SJCRH30 (cell line): ENCODE measurements around the gene POU3F3. TPM values are rescaled to one million over a fixed set of nuclear protein-coding genes. Genes with fewer than 3 reads are reported as not detected.

Source experiments
- DNase-seq, 2 experiments: peaks; one replicate each; pipeline ENCODE4 v3.0.0-alpha.2; 2015 to 2020
- H3K27ac ChIP-seq: fragments of 250-450 bp; sonication (Bioruptor Pico); 2 replicates; pipeline ENCODE4 v1.5.1; 2020; ENCODE audit warnings: mild to moderate bottlenecking, moderate library complexity
- H3K27me3 ChIP-seq: fragments of 250-450 bp; sonication (Bioruptor Pico); 2 replicates; pipeline ENCODE4 v1.5.1; 2020; ENCODE audit warnings: mild to moderate bottlenecking, moderate library complexity
- H3K36me3 ChIP-seq: fragments of 250-450 bp; sonication (Bioruptor Pico); 2 replicates; pipeline ENCODE4 v1.5.1; 2020; ENCODE audit warnings: mild to moderate bottlenecking, moderate library complexity
- H3K4me1 ChIP-seq: fragments of 250-450 bp; sonication (Bioruptor Pico); 2 replicates; pipeline ENCODE4 v1.5.1; 2020; ENCODE audit warnings: mild to moderate bottlenecking, moderate library complexity
- H3K4me3 ChIP-seq: fragments of 250-450 bp; sonication (Bioruptor Pico); 2 replicates; pipeline ENCODE4 v1.5.1; 2020; ENCODE audit warnings: mild to moderate bottlenecking, moderate library complexity
- H3K9me3 ChIP-seq: fragments of 250-450 bp; sonication (Bioruptor Pico); replicated peaks from 2 replicates; pipeline ENCODE4 v1.5.1; 2020; ENCODE audit warnings: mild to moderate bottlenecking, moderate library complexity
- total RNA-seq: library from RNA; depleted of rRNA; stranded (reverse); fragments of >200 nt; shearing (Covaris generic); gene quantifications from 2 replicates; pipeline ENCODE4 v1.2.3, GENCODE V29; 2014

Gene POU3F3
- total RNA-seq, 1 experiment from 2014 or later: 2.4 TPM

GRCh38 chr2:104862058-104862941 lies 8.4 kb downstream of the POU3F3 start:
- DNase-seq: no peak
- 0 out of 2 replicates have a peak, but pooled peaks cover 3% of the 10 kb centered on the region for H3K27me3 ChIP-seq
- H3K36me3 ChIP-seq: no peaks in the 10 kb centered on the region
- H3K4me3 ChIP-seq: no peak overlapping the region
- H3K9me3 ChIP-seq: no peaks in the 10 kb centered on the region
- H3K27ac ChIP-seq: no peak overlapping the region
- no peaks in the 10 kb centered on the region for H3K4me1 ChIP-seq

DNA sequence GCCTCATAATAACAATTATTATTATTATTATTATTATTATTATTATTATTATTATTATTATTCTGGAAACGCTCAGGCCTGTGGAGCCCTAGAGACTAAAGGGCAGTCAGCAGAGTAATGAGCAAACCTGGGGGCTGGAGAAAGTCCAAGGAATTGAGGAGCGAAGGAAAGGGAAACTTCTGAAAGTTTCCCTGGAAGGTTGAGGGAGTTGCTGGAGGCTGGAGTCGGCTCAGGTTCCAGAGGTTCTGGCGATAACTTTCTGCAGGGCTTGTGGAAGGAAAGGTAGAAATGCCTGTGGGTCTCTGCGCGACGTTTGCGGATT lies 9.2 kb downstream of the POU3F3 start:
- no peak overlapping the region for H3K4me3 ChIP-seq
- no peak overlapping the region for H3K27ac ChIP-seq
- H3K9me3 ChIP-seq: no peaks in the 10 kb centered on the region
- 0 out of 2 replicates have a peak, but pooled peaks cover 3% of the 10 kb centered on the region for H3K27me3 ChIP-seq
- no peaks in the 10 kb centered on the region for H3K4me1 ChIP-seq
- H3K36me3 ChIP-seq: no peaks in the 10 kb centered on the region
- no peak for DNase-seq

- Histone ChIP-seq H3K9me3 (no peaks in the 10 kb centered on the region), H3K27me3 (0 out of 2 replicates have a peak, but pooled peaks cover 3% of the 10 kb centered on the region), H3K4me1 (no peaks in the 10 kb centered on the region), H3K4me3 (no peak overlapping the region), H3K36me3 (no peaks in the 10 kb centered on the region), H3K27ac (no peak overlapping the region)
- no peak for DNase-seq
These were observed 9.8 kb downstream of the POU3F3 start for GRCh38 chr2:104863468-104864279.

DNA sequence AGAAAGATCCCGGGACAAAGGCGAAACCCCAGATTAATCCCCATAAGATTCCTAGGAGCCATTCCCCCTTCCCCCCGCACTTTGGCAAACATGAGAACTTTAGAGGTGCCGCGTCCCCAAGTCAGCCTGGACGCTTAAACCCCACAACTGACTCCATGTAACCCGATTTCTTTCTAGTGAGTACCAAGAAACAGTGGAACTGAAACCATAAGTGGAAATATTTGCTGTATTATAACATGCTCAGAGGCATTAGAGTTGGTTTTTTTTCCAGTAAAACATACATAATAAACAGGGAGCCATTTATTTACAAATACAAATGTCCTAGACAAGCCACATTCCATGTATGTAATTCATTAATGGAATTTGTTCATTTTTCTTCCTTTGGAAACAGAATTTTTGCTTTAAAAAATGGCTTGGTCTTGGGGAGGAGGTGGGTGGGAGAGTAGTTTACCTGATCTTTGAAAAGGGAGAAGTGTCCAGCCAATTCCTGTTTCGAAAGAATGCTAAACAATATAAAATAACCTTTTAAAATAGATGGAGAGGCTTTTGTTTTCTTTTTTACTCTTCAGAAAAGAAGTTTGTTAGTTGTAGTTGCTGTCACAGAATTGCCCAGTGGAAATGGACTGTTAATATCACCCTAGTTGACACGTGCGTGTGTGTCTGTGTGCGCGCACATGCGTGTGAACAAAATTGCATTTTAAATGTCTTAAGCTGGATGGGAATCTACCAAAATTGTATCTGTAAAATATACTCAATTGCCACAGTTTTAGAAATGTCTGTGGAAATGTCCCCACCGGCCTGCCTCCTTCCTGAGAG lies 10.6 kb downstream of the POU3F3 start:
- 0 out of 2 replicates have a peak, but pooled peaks cover 3% of the 10 kb centered on the region for H3K27me3 ChIP-seq
- H3K4me3 ChIP-seq: no peak overlapping the region
- H3K9me3 ChIP-seq: no peaks in the 10 kb centered on the region

GRCh38 chr2:104865096-104865470 lies 11.2 kb downstream of the POU3F3 start:
- no peaks in the 10 kb centered on the region for H3K4me1 ChIP-seq
- no peaks in the 10 kb centered on the region for H3K36me3 ChIP-seq
- H3K27me3 ChIP-seq: 0 out of 2 replicates have a peak, but pooled peaks cover 3% of the 10 kb centered on the region
- DNase-seq: no peak
- no peak overlapping the region for H3K4me3 ChIP-seq
- no peaks in the 10 kb centered on the region for H3K9me3 ChIP-seq
- no peak overlapping the region for H3K27ac ChIP-seq

More for the DNA sequence above, 10.6 kb downstream of the POU3F3 start:
- Histone ChIP-seq H3K27ac (no peak overlapping the region), H3K36me3 (no peaks in the 10 kb centered on the region), H3K4me1 (no peaks in the 10 kb centered on the region)
- DNase-seq: no peak

DNA sequence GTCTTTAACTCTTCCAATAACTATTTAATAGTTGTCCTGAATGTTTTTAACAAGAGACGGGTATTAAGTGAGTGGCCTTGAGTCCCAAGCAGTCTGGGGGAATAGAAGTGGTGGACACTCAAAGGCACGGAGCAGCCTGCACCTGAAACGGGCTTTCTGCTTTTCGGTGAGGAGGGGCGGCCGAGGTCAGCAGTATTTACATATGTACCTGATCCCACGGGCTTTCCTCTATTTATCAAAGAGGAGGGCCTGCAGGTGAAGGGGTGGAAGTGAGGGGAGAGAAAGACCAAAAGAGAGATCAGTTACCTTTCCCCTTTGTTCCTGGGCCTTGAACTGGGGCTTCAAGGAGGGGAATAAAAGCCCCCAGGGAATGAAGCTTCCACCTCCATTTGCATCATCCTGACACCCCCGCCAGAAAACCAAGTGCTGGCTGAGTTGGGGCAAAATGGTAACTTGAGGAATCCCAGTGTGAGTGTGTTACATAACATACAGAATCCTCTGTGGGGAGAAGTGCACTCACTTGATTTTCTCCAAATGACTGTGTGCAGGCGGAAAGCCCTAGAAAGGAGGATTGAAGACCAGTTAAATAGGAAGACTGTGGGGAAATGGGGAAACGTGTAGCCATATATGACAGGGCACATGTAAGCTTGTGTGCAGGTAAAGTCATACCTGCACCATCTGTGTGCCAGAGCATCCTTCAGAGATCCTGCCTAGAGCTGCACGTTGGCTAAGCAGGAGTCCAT lies 12.4 kb downstream of the POU3F3 start:
- H3K4me1 ChIP-seq: no peaks in the 10 kb centered on the region
- no peak for DNase-seq

DNA sequence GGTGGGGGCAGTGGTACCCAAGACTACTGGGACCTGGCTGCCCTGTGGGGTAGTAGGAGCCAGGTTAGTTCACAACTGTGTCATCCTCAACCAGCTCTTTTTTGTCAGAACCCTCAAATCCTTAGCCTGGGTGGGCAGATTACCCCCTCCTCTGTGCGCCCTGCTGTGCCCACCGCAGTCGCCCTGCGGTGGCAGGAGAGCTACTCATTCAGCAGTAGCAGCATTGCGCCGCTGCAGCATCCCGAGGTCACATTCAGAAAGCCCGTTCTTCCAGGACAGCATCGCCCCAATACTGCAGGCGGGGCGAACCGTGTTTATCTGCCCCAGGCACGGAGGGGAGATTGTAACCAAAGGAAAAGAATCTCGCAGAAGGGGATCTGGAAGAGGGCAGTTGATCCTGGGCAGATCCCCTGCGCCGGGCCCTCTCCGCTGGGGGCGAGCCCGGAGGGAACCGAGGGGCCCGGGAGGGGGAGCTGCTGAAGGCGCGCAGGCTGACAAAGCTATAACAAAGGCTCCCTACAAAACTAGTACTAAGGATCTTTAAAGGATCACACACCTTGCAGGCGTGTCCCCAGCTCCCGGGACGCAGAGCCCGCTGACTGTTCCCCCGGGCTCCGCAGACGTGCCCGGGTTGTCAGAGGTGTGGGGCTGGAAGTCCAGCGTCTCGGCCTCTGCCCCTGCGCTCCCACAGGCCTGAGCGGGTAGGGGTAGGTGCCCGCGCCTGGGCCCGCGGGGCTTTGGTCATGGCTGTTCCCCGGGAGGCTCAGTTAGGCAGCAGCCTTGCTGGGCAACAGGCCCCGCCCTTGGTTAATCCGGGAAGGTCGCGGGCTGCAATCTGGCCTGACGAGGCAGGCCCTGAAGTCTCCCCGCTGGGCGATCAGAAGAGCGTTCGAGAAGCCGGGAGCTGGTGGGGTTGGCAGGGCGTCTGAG lies 13.2 kb downstream of the POU3F3 start:
- Histone ChIP-seq H3K4me3 (no peak overlapping the region), H3K27me3 (0 out of 2 replicates have a peak, but pooled peaks cover 3% of the 10 kb centered on the region), H3K9me3 (no peaks in the 10 kb centered on the region), H3K36me3 (no peaks in the 10 kb centered on the region), H3K4me1 (no peaks in the 10 kb centered on the region), H3K27ac (no peak overlapping the region)
- DNase-seq: no peak

More for the DNA sequence above, 12.4 kb downstream of the POU3F3 start:
- Histone ChIP-seq H3K9me3 (no peaks in the 10 kb centered on the region), H3K4me3 (no peak overlapping the region), H3K36me3 (no peaks in the 10 kb centered on the region), H3K27me3 (0 out of 2 replicates have a peak, but pooled peaks cover 3% of the 10 kb centered on the region), H3K27ac (no peak overlapping the region)

GRCh38 chr2:104867813-104868504 lies 14.0 kb downstream of the POU3F3 start:
- H3K36me3 ChIP-seq: no peaks in the 10 kb centered on the region
- no peak for DNase-seq
- no peaks in the 10 kb centered on the region for H3K9me3 ChIP-seq
- no peak overlapping the region for H3K4me3 ChIP-seq
- peaks cover 3% of the 10 kb centered on the region; the same call in 1 of the 2 replicates for H3K27me3 ChIP-seq
- no peak overlapping the region for H3K27ac ChIP-seq
- H3K4me1 ChIP-seq: no peaks in the 10 kb centered on the region

DNA sequence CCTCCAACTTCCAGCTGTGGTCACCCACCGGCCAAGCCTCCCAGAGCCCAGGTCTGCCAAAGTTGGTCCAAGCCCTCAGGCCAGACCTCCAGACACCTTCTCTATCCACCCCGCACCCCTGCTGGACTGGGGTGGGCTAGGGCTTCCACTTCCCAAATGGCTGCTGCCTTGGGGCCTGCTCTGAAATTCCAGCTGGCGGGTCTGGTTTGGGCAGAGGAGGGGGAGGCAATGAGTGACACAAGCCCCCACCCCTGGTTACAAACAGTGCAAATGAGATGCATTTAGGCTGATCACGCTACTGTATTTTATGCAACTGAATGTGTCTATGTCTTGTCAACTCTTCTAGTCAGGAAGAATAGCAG lies 14.6 kb downstream of the POU3F3 start:
- no peak overlapping the region for H3K4me3 ChIP-seq
- peaks cover 3% of the 10 kb centered on the region; the same call in 1 of the 2 replicates for H3K27me3 ChIP-seq
- no peaks in the 10 kb centered on the region for H3K9me3 ChIP-seq
- DNase-seq: no peak
- H3K36me3 ChIP-seq: no peaks in the 10 kb centered on the region
- no peak overlapping the region for H3K27ac ChIP-seq
- no peaks in the 10 kb centered on the region for H3K4me1 ChIP-seq

DNA sequence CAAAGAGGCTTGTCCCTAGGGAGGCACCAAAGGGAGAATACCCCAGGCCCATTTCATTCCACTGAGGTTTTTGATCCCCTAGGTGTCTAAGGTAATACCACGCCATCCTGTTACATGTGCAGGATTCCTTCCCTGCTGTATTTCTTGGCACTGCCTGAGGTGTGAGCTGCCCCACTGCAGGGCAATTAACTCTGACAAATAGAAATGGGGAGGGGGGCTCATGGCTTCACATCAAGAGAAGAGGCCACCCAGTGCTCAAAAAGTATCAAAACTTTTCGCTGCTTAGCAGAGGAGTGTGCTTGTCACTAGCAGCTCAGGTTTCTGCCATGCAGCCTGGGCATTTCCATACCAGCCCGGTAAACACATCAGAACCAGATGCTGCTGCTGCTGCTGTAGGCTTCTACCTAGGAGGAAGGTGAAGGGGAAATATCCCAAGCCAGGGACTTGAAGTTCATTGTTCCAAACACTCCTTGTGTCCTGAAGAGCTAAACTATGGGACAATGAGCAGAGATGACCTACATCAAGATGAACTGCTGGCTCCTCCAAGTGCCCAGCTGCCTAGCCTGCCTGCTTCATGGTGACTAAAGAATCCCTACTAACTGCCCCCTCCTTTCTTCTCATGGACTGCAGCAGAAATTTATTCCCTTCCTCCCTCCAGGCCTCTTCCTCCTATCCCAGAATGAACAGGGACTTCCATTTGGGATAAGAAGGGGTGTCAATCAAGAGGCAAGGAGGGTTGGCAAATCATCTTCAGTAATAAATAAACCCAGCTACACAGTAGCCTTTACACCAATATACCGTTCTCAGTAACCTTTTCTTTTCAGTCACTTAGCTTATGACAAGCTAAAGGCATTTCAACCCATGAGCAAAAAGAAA lies 16.4 kb downstream of the POU3F3 start:
- Histone ChIP-seq H3K9me3 (no peaks in the 10 kb centered on the region), H3K36me3 (no peaks in the 10 kb centered on the region), H3K27me3 (peaks cover under 1% of the 10 kb centered on the region; the same call in 1 of the 2 replicates), H3K4me3 (no peak overlapping the region), H3K4me1 (no peaks in the 10 kb centered on the region), H3K27ac (no peak overlapping the region)
- DNase-seq: no peak

DNA sequence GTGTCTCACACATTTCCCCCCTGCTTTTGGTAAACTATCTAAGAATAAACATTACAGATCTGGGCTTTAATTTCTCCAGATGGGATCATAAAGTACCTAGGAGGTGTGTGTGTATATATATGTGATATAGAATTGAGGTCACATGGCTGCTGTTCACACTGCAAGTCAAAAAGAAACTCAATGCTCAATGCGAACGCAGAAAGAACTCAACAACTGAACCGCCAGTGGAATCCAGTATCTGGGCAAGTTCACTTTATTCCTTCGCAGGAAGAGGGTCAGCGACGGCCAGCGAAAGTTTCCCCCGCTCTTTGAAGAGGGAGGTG lies 17.7 kb downstream of the POU3F3 start:
- H3K4me3 ChIP-seq: no peak overlapping the region
- H3K27ac ChIP-seq: no peak overlapping the region
- no peak for DNase-seq
- H3K27me3 ChIP-seq: no peaks in the 10 kb centered on the region; the same call in 1 of the 2 replicates
- no peaks in the 10 kb centered on the region for H3K9me3 ChIP-seq
- no peaks in the 10 kb centered on the region for H3K36me3 ChIP-seq
- no peaks in the 10 kb centered on the region for H3K4me1 ChIP-seq
